ENCODE results near the gene XRCC3. TPM values are rescaled to one million over a fixed set of nuclear protein-coding genes. Genes with fewer than 3 reads are reported as not detected.

The XRCC3 gene
- total RNA-seq, 1 donor from 2014 or later, result 7.0 TPM

DNA sequence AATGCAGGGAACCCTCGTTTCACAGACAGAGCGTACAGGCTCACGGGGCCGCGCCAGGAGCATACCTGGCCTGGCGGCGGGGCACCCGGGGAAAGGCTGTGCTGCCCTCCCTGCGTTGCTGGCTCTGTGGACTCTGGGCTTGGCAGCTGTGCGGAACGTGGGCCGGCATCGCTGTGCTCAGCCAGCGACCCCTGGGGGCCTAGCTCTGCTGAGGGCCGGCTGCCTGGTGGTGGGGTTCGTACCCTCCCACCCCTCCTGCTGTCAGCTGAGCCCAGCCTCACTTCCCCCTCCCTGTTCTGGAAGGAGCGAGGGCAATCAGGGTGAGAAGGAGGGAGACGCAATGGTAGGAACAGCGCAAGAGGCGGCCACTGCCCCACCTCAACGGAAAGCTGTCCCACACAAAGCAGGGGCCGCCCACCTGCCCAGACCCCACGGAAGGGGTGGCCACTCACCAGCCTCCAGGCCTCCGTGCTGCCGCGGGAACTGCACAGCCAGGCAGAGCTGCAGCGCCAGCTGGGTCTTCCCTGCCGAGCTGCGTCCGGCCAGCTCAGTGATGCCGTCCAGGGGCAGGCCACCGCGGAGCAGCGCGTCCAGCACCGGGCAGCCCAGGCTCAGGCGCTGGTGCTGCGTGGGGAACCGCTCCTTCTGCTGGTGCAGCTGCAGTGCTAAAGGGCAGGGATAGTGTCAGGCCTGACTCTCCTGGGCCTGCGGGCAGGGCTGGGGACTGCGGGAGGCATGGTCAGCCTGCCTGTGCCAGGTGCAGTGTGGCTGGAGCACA, 8.5 kb downstream of the XRCC3 start:
- no peak for DNase-seq

DNA sequence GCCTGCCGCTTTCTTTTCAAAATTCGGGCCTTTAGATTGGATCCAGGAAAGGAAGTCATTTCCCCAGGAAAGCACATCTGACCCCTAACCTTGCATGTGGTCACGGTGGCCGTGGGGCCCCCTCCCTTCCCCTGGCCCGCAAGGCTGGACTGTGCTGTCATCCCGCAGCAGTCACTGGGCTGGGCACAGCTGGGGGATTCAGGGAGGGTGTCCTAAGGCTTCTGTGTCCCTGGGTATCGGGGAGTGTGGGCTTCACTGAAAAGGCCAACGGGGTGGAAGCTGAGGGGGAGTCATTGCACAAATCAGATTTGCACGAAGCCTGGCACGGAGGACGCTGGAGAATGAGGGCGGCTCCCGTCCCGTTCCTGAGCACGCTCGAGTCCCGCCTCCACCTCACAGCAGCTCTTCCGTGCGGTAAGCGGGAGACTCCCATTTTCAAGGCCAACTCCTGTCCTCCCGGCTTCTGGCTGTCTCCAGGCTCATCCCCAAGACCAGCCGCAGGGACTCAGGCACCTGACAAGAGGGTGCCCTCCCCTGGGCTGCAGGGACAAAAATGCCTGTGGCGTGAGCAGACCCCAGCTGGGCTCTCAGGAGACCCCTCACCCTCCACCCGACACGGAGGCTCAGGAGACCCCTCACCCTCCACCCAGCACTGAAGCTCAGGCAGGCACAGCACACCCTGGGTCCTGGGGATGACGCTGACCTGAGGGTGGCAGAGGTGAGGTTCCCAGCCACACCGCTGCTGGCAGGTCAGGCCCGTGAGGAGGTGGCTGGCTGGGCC, 9.6 kb downstream of the XRCC3 start:
- no peak for DNase-seq

DNA sequence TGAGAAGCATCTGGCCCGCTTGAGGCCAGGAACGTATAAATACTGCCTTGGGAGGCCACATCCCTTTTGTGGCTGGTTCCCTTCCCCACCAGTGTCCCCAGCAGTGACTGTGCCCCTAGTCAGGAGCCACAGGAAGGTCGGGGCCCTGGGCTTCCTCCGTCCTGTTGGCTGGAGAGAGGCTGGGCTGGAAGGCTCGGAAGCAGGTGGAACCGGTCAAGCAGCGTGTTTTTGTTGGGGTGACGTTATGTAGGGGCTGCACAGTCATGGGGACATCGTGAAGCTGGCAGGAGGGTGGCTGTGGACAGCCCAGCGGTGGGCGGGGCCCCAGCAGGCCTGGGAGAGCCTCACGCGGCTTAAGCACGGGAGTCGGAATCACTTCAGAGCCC, 10.1 kb downstream of the XRCC3 start:
- no peak for DNase-seq

DNA sequence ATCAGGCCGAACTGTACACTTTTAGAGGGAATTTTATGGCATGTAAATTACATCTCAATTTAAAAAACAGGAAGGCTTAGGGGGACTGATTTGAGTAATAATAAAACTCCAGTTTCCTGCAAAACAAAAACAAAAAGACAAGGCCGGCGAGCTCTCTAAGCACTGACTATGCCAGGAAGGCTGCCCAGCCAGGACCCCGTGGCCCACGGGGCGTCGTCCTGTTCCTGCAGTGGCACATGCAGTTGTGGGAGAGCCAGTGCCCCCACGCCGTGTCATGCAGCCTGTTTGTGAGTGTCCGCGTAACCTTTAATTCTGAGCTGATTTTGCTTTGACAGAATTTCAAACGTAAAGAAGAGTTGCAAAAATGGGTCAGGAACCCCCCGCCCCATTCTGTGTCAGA, 10.5 kb downstream of the XRCC3 start:
- no peak for DNase-seq

DNA sequence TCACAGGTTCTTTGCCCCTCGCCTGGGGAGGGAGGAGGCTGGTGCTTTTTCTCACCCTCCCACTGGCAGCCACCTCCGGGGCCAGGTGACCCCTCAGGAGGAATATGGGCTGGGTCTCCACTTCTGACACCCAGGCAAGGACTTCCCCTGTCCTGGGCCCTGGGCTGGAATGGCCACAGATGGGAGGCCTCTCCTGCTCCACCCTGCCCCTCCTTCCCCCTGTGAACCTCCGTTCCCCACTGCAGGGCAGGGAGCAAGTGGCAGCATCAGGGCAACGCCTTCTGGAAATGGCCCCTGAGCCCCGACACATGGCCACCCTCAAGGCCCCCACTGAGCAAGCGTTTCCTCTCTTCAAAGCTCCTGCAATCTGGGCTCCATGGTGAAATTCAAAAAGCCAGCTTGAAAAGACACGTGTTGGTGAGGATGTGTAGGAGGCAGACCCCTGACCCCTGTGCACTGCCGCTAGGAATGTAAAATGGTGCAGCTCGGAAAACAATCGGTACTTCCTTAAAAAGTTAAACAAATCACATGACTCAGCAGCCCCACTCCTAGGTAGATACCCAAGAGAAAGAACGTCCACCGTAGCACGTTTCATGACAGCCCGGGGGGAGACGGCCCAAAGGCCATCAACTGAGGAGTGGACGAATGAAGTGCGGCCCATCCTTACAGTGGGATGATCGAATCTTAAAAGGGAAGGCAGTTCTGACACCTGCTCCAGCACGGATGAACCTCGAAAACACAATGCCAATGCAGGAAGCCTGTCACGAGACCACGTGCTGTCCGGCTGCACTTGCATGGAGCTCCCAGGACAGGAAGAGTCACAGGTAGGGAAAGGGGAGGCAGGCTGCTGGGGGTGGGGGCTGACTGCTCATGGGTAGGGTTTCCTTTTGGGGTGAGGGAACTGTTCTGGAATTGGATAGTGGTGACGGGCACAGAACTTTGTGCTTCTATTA, 11.5 kb downstream of the XRCC3 start:
- DNase-seq, result no peak

DNA sequence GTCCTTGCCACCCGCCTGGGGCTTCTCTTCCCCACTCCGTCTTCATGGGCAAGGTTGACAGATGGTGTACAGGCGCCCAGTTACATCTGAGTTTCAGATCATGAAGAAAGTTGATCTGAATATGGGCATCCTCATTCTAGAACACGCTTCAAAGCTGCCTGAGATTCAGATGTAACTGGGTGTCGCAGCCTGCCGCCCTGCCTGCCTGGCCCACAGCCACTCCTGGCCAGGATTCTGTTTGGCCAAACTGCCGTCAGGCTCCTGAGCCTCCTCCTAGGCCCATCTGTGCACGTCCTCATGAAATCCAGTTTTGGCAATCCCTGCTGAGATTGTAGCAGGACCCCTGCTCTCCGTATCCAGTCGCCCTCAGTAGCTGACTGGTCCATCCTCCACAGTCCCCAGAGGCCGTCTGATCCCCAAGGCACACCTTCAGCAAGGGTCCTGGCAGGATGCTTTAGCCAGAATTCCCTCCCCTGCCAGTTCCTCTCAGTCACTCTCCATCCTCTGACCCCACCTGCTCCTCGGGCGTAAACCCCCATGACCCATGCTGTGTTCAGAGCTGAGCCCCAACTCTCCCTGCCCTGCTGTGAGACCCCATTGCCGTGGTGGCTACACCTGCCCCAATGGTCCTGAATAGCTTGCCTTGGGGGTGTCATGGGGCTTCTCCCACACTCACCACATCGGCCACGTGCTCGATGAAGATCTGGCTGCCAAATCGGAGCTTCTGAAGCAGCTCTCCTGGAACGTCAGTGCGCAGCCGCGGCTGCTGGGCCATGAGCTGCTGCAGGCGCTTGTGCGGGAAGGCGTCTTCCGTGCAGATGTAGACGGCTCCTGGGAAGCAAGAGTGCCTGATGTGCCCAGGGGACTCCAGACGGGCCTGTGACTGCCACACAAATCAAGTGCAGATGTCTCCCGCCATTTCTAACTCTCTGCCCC, 12.5 kb downstream of the XRCC3 start:
- DNase-seq, result no peak

DNA sequence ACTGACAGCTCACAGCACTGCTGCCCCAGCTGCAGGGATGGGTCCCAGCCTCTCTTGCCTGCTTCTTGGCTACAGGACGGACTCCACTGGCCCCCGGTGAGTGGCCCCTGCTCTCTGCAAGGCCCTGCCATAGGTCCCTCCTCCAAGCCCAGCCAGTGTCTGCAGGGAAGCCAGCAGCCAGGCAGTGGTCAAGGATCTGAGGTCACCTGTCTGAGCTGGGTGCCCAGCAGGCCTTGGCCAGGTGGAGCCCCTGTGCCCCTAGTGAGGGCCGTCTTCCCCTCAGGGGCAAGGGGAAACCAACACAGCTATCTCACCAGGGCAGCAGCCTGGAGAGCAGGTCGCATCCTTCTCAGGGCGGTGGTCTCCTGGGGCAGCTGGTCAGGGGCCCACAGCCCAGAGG, 13.2 kb downstream of the XRCC3 start:
- no peak for DNase-seq

DNA sequence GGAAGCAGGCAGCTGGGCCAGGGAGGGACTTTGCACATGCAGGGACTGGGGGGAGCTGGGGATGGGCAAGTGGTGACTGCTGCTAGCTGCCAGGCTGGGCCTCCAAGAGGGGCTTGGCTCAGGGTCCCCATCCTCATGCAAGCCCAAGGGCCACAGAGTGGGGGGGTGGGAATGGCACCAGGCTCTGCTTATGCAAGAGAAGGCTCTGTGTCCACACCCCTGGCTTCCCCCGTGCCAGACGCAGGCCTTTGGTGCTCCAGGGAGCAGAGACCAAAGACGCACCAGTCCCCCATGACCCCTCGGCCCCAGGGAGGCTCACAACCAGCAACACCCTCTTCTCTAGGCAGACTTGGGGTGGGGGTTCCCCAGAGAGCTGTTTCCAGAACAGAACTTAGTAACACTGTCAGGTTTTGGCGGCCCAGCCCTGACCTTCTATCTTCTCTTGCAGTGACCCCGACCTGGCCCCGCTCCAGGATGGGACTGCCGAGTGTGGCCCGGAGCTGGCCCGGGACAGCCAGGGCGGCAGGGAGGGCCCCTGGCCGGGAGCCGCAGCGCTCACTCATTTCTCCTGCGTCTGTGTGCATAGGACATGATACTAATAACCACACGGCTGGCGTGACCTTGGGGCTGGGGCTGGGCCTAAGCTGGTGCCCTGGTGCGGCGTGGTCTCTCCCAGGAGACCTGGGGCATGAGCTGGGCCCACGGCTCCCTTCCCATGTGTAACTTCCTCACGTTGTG, 14.3 kb downstream of the XRCC3 start:
- no peak for DNase-seq

DNA sequence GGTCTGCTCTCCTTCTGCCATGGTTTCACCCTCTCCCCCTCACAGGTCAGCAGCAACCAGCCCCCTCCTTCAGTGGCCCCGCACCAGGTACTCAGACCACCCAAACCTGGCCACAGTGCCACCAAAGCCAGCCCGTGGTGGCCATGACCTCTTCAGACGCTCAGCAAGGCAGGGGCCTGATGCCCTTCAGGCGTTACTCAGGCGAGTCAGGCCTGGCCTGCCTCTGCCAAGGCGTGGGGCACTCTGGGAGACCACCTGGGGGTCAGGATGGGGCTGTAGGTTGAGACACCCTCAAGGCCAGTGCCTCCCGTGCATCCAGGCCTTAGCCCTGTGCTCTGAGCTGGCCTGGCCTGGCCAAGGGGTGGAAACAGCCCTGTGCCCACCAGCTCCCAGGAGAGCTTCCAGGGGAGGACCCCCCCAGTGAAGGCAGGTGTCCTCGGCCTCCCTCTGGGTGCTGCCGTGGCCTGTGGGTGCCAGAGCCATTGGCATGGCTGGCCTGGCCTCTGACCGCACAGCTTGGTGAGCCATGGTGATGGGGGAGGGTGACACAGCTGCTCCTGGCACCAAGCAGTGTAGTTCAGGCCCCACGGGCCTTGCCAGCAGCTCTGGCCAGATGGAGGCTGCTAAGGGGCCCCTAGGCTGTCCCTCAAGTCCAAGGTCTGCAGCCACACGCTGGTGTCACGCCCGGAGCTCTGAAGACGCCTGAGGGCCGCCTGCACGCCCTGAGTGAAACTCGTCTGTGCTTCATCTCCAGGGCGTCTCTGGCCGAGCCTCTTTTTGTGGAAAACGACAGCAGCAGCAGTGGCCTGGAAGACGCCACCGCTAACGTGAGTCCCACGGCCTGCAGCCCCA, 15.1 kb downstream of the XRCC3 start:
- peak; percentile 54 for DNase-seq

DNA sequence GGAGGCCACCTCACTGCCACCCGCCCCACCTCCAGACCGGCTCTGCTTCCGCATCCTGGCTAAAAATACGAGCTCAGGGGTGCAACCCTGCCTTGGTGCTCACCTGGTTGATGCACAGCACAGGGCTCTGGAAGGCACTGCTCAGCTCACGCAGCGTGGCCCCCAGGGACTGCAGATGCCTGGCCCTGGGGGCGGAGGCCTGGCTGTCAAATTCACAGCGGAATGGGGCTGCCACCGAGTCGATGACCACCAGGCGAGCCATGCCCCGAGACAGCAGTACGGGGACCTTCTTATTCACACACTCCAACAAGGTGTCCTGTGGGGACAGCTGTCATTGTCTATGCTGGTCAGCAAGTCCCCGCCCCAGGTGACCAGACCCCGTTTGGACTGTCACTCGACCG, 16.0 kb downstream of the XRCC3 start:
- no peak for DNase-seq

DNA sequence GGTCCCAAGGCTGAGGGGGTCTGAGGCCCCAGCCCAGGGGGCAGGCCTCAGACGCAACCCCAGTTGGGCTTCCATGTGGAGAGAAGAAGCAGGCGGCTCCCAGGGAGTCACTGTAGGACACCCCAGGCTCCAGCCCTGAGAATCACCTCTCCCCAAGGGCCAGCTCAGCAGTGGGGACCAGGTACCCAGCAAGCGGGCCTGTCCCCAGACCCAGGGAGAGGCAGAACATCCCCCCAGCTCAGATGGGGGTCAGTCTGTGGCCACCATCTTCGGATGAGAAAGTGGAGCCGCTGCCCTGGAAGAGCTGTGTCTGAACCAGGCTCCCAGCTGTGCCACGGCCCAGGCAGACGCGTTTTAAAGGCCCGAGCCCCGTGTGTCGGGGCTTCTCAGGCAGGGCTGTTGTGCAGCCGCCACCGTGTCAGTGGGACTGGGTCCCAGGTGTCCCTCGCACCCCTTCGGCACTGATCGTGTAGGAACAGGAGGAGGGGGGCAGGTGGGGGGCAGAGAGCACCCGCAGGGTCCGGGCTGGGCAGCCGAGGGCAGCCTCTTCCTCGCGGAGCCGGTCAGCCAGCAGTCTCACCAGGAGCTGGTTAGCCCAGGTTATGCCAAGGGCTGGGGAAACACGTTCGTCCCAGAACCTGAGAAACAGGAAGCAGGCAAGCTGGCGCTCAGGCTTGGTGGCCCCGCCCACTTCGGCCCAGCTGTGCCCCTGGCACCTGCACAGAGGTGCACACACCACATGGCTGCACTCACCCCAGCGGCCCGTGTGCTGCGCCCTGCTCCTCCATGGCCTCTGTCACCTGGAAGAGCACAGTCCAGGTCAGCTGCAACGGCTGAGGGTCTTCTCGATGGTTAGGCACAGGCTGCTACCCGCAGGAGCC, 16.6 kb downstream of the XRCC3 start:
- no peak for DNase-seq

DNA sequence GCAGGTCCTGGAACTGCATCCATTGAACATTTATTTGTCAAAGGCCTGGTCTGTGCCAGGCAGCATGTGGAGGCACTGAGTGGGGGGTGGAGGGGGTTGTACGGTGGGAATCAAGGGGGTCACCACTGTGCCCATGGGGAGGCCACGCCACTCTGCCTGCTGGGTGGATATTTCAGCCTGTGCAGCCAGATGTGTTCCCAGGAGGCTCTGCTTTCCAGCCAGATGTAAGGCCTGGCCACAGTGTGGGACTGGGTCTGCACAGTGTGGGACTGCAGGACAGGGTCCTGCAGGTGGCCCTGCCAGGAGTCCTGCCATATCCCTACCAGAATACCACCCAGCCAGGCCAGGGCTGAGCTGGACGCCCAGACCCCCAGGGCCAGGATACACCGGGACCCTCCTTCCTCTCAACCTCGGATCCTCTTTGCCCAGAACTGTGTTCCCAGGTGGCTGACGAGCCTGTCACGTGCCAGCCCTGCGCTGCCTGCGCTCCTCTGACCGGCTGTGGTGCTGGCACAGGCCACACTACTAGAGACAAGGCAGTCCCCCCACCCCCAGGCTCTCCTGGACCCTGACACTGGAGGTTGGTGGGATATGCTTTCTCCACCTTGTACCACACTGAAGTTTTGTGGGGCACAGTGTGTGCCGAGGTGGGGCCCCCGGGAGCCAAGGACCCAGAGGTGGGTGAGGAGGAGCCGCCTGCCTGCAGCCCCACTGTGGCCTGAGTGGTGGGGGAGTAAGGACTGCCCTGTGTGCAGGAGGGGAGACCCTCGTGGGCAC, 17.5 kb downstream of the XRCC3 start:
- DNase-seq, result no peak

DNA sequence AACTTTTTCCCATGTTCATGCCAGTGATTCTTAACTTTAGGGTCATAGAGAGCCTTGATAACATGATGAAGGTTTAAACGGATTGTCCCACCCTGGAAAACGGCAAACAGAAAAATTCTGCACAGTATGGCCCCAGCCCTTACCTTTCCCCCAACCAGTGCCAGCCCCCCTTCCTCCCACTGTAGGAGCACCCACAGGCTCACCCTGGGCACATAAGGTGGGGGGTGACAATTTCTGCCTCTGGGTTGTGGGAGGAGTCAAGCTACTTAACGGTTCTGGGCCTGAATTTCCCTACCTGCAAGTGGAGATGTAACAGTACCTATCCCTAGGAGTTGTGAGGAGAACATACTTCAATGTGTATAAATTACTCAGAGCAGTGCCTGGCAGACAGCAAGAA, 18.0 kb downstream of the XRCC3 start:
- DNase-seq, result no peak

DNA sequence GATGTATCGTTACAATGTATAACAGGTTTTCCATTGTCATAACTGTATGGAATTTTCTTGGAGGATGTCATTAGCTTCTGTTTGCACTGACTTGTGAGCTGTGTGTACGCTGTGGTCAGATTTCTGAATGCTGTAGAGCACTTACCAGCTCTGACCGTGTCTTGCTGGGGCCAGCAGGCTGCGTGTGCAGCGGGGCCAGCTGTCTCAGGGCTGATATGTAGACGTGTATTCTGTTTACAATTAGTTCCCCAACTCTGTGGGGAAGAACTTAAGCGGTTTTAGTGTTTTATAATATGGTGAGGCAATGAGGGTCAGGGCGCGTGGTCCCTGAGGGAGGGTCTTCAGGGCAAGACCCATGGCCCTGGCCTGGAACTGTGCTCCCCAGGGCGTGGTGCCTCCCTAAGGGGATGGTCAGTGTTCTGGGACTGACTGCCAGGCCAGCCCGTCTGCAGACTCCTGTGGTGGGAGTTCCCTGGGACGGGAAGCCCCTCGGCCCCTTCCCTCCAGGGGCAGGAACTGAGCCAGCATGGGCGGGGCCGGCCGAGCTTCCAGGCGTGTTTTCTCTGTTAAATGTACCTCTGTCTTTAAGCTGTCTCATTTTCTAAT, 18.7 kb downstream of the XRCC3 start:
- no peak for DNase-seq

DNA sequence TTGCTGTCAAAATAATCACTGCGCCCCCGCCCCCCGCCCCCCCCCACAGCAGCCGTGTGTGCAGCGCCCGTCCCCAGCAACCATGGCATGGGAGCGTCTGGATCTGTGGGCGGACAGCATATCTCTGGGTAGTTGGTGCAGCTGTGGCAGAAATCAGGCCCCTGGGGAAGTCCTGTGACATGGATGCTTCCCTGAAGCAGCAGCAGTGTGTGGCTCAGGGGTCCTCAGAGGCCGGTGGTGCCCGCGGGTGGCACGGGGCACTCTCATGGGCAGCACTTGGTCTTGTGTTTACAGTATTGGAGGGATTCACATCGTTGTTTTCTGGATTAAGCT, 19.2 kb downstream of the XRCC3 start:
- DNase-seq, result no peak

DNA sequence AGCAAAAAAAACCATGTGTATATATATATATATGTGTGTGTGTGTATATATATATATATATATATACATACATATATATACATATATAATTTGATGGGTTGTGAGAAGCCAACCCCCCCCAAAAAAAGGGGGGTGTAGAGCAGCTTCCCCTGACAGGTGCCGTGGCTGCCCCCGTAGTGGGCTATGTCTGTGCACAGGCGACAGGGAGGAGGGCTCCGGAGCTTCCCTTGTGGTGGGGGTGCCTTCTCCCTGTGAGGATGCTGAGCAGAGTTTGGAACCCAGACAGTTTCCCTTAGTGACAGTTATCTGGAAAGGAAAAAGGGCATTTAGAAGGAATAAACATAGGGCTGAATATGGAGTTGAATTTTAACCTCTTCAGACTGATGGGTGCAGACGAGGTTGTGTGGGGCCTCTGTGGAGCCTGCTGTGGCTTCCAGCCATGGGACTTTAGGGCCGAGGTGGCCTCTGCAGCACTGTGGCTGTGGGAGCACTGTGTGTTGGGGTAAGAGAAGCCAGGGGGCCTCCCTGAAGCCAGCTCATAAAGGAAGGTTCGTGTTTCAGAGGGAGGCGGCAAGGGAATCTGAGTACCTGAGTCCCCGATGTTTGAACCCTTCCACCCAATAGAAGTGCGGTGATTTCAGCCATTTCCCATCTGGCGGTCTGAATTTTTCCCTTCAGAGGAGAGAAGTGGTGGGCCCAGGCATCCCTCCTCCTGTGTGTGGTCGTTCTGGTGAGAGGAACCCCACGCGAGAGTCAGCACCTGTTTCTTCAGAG, 19.8 kb downstream of the XRCC3 start:
- DNase-seq, result no peak

DNA sequence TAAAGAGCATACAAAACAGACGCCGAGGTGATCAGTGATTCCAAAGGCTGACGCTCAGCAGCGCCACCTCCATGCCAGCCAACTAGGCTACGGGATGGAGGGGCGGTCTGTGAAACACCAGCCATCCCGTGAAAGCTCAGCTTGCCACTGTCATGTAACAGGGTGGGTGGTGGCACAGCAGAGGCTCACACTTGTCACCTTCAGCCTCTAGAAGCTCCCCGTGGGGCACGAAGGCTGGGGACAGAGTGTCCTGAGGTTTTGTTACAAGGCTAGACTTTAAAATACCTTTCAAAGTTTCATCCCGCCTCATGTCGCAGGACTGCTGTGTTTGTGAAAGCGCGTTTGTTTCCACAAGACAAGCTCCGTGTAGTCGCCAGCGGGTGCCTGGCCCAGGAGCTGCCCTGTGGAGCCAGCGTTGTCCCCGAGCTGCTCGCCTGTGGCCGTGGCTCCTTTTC, 20.7 kb downstream of the XRCC3 start:
- DNase-seq, result no peak
